NT2/D1 (cell line): ENCODE measurements around the gene METTL25B.

Source experiments
- DNase-seq: peaks from one replicate; pipeline ENCODE4 v3.0.0-alpha.2; 2011; ENCODE audit warnings: low read depth, low spot score
- H3K27me3 ChIP-seq: 2 replicates; pipeline ENCODE4 v1.6.0; 2011; ENCODE audit warnings: mild to moderate bottlenecking; ENCODE audit not compliant: insufficient read length, insufficient read depth
- H3K36me3 ChIP-seq: 2 replicates; pipeline ENCODE4 v1.6.1; 2011; ENCODE audit warnings: mild to moderate bottlenecking, low read length, mixed read lengths; ENCODE audit not compliant: insufficient read depth, insufficient read length
- H3K4me1 ChIP-seq: 2 replicates; pipeline ENCODE4 v1.5.1; 2011; ENCODE audit not compliant: insufficient read depth, insufficient read length
- H3K4me3 ChIP-seq: 2 replicates; pipeline ENCODE4 v1.5.1; 2011; ENCODE audit warnings: low read depth; ENCODE audit not compliant: insufficient read length
- H3K9ac ChIP-seq: 2 replicates; pipeline ENCODE4 v1.6.0; 2011; ENCODE audit warnings: low read depth; ENCODE audit not compliant: insufficient read length
- H3K9me3 ChIP-seq: 2 replicates; pipeline ENCODE4 v1.5.1; 2011; ENCODE audit warnings: mild to moderate bottlenecking, low read length; ENCODE audit not compliant: insufficient read depth
- SUZ12 ChIP-seq: IDR thresholded peaks from 2 replicates; pipeline ENCODE4 v1.6.1; 2011; ENCODE audit not compliant: insufficient read length, insufficient read depth; ENCODE audit errors: extremely low read depth
- YY1 ChIP-seq: IDR thresholded peaks from 2 replicates; pipeline ENCODE4 v1.6.1; 2011; ENCODE audit not compliant: insufficient read length, insufficient read depth
- ZNF274 ChIP-seq: IDR thresholded peaks from 2 replicates; pipeline ENCODE4 v1.6.1; 2011; ENCODE audit warnings: mild to moderate bottlenecking, low read depth, low read length

The METTL25B gene

GRCh38 chr1:156777573-156777972 is 49.3 kb downstream of the METTL25B start:
- Histone ChIP-seq H3K9me3 (no peaks in the 10 kb centered on the region), H3K36me3 (peaks cover 45% of the 10 kb centered on the region), H3K27me3 (no peaks in the 10 kb centered on the region), H3K9ac (no peak overlapping the region), H3K4me3 (no peak overlapping the region), H3K4me1 (no peaks in the 10 kb centered on the region)
- no peak for TF ChIP-seq ZNF274
- TF ChIP-seq SUZ12: no peak
- TF ChIP-seq YY1: no peak
- no peak for DNase-seq

GRCh38 chr1:156781585-156782186 is 53.4 kb downstream of the METTL25B start:
- Histone ChIP-seq H3K9ac (no peak overlapping the region), H3K9me3 (no peaks in the 10 kb centered on the region), H3K36me3 (peaks cover 65% of the 10 kb centered on the region), H3K27me3 (no peaks in the 10 kb centered on the region), H3K4me3 (no peak overlapping the region), H3K4me1 (no peaks in the 10 kb centered on the region)
- DNase-seq: no peak
- TF ChIP-seq YY1 (no peak), SUZ12 (no peak), ZNF274 (no peak)

GRCh38 chr1:156785458-156785857 is 57.2 kb downstream of the METTL25B start:
- Histone ChIP-seq H3K4me1 (no peaks in the 10 kb centered on the region), H3K27me3 (no peaks in the 10 kb centered on the region), H3K9ac (no peak overlapping the region), H3K36me3 (peaks cover 81% of the 10 kb centered on the region), H3K9me3 (no peaks in the 10 kb centered on the region), H3K4me3 (no peak overlapping the region)
- DNase-seq: no peak
- TF ChIP-seq ZNF274 (no peak), SUZ12 (no peak), YY1 (no peak)
